HG03575 (cell line): ENCODE results near the gene FAM89B.

Source experiments
- ATAC-seq: cut with Tn5 transposase; IDR thresholded peaks from one replicate; pipeline ENCODE4 v1.9.1; 2021; ENCODE audit not compliant: unreplicated experiment, insufficient number of reproducible peaks, low FRiP score; ENCODE audit errors: extremely low read depth

Gene FAM89B

GRCh38 chr11:65617990-65618751, 45.8 kb downstream of the FAM89B start:
- ATAC-seq, result no peak

GRCh38 chr11:65618763-65619162, 46.4 kb downstream of the FAM89B start:
- ATAC-seq, result no peak

- ATAC-seq, result no peak
Measured at GRCh38 chr11:65619281-65619928, 47.1 kb downstream of the FAM89B start.

DNA sequence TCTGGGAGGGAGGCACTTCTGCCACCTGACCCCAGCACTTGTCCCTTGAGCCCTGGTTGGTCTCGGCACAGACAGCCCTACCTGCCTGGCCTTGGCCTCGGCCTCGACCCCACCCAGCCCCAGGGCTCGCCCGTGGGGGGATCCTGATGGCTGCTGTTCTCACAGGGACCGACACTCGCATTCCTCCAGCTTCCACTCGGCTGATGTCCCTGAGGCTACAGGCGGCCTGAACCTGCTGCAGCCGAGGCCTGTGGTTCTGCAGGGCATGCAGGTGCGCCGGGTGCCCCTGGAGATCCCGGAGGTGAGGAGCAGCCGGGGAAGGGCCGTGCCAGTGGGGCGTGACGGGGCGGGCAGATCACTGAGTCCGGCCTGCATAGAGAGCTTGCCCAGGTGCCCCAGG, 48.3 kb downstream of the FAM89B start:
- ATAC-seq, result no peak

GRCh38 chr11:65621460-65621859, 49.1 kb downstream of the FAM89B start:
- no peak for ATAC-seq

- ATAC-seq, result no peak
Measured at GRCh38 chr11:65622011-65622410, 49.7 kb downstream of the FAM89B start.

GRCh38 chr11:65623177-65623576, 50.8 kb downstream of the FAM89B start:
- ATAC-seq, result no peak
